A549 treated with DMSO at 1 μM for 4 hours (cell line): ENCODE results near the gene NMUR2. TPM values are rescaled to one million over a fixed set of nuclear protein-coding genes. Genes with fewer than 3 reads are reported as not detected.

Experiments
- total RNA-seq: library from RNA; stranded (reverse); fragments of 200-300 nt; extraction: Qiagen RNA extraction; gene quantifications from 5 replicates; pipeline ENCODE4 v1.2.3, GENCODE V29; 2022; ENCODE audit warnings: low read depth

The NMUR2 gene
- total RNA-seq = 0.05 to 0.10 TPM (median 0.06 TPM) in 5 replicates

GRCh38 chr5:152405145-152405544, at the start of gene NMUR2:
Gene NMUR2, minus strand, starts transcription at chr5:152405279. Its CDS starts 166 bp downstream, at chr5:152405113.

